Measurements from ENCODE around the gene SUSD6. TPM values are rescaled to one million over a fixed set of nuclear protein-coding genes. Genes with fewer than 3 reads are reported as not detected.

The SUSD6 gene
- total and polyA plus RNA-seq, 2 experiments from 2014 or later, result 2.8 to 3.4 TPM

GRCh38 chr14:69658664-69659261 is 47.4 kb downstream of the SUSD6 start (continued):
- TF ChIP-seq, protein P1, sequence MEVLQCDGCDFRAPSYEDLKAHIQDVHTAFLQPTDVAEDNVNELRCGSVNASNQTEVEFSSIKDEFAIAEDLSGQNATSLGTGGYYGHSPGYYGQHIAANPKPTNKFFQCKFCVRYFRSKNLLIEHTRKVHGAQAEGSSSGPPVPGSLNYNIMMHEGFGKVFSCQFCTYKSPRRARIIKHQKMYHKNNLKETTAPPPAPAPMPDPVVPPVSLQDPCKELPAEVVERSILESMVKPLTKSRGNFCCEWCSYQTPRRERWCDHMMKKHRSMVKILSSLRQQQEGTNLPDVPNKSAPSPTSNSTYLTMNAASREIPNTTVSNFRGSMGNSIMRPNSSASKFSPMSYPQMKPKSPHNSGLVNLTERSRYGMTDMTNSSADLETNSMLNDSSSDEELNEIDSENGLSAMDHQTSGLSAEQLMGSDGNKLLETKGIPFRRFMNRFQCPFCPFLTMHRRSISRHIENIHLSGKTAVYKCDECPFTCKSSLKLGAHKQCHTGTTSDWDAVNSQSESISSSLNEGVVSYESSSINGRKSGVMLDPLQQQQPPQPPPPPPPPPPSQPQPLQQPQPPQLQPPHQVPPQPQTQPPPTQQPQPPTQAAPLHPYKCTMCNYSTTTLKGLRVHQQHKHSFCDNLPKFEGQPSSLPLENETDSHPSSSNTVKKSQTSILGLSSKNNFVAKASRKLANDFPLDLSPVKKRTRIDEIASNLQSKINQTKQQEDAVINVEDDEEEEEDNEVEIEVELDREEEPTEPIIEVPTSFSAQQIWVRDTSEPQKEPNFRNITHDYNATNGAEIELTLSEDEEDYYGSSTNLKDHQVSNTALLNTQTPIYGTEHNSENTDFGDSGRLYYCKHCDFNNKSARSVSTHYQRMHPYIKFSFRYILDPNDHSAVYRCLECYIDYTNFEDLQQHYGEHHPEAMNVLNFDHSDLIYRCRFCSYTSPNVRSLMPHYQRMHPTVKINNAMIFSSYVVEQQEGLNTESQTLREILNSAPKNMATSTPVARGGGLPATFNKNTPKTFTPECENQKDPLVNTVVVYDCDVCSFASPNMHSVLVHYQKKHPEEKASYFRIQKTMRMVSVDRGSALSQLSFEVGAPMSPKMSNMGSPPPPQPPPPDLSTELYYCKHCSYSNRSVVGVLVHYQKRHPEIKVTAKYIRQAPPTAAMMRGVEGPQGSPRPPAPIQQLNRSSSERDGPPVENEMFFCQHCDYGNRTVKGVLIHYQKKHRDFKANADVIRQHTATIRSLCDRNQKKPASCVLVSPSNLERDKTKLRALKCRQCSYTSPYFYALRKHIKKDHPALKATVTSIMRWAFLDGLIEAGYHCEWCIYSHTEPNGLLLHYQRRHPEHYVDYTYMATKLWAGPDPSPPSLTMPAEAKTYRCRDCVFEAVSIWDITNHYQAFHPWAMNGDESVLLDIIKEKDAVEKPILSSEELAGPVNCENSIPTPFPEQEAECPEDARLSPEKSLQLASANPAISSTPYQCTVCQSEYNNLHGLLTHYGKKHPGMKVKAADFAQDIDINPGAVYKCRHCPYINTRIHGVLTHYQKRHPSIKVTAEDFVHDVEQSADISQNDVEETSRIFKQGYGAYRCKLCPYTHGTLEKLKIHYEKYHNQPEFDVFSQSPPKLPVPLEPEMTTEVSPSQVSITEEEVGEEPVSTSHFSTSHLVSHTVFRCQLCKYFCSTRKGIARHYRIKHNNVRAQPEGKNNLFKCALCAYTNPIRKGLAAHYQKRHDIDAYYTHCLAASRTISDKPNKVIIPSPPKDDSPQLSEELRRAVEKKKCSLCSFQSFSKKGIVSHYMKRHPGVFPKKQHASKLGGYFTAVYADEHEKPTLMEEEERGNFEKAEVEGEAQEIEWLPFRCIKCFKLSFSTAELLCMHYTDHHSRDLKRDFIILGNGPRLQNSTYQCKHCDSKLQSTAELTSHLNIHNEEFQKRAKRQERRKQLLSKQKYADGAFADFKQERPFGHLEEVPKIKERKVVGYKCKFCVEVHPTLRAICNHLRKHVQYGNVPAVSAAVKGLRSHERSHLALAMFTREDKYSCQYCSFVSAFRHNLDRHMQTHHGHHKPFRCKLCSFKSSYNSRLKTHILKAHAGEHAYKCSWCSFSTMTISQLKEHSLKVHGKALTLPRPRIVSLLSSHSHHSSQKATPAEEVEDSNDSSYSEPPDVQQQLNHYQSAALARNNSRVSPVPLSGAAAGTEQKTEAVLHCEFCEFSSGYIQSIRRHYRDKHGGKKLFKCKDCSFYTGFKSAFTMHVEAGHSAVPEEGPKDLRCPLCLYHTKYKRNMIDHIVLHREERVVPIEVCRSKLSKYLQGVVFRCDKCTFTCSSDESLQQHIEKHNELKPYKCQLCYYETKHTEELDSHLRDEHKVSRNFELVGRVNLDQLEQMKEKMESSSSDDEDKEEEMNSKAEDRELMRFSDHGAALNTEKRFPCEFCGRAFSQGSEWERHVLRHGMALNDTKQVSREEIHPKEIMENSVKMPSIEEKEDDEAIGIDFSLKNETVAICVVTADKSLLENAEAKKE (CRISPR knock-in tag; IDR thresholded peaks at IDR 0.05), result no peak
- TF ChIP-seq JUNB (IDR thresholded peaks at IDR 0.05; ENCODE audit: unreplicated experiment), result no peak
- TF ChIP-seq EZH2 (IDR thresholded peaks at IDR 0.05; ENCODE audit: low read depth, unreplicated experiment), result no peak
- TF ChIP-seq STAT1 (IDR thresholded peaks at IDR 0.05; ENCODE audit: unreplicated experiment), result no peak
- TF ChIP-seq REST (IDR thresholded peaks at IDR 0.05; ENCODE audit: unreplicated experiment), result no peak
- no peak for TF ChIP-seq CTCF (conservative IDR thresholded peaks at IDR 0.05; ENCODE audit: low read depth in 2 of 2)
- TF ChIP-seq ZNF114 (CRISPR knock-in tag; IDR thresholded peaks at IDR 0.05), result no peak

All from GM23338 (cell line).